Astrocyte (in vitro differentiated cells and primary cell): ENCODE results near the gene QRFP. TPM values are rescaled to one million over a fixed set of nuclear protein-coding genes. Genes with fewer than 3 reads are reported as not detected.
A peak's percentile ranks its signal among the peaks of the same experiment; 100 is the strongest.

Experiments used
- DNase-seq: peaks from one replicate; pipeline ENCODE4 v3.0.0-alpha.2; 2010; ENCODE audit warnings: low read depth
- FAIRE-seq: peaks from 2 replicates; lab custom pipeline; 2011; peaks lifted over from hg19 to GRCh38; lab: Jason Lieb, UNC
- H2AFZ ChIP-seq: 2 replicates; pipeline ENCODE4 v1.6.0; 2012; ENCODE audit warnings: low read depth, low read length, inconsistent platforms
- H3K27ac ChIP-seq: 2 replicates; pipeline ENCODE4 v1.5.1; 2011; ENCODE audit warnings: low read depth, low read length, inconsistent platforms
- H3K27me3 ChIP-seq: 2 replicates; pipeline ENCODE4 v1.6.0; 2011; ENCODE audit warnings: low read length, inconsistent platforms; ENCODE audit not compliant: insufficient read depth
- H3K36me3 ChIP-seq: 2 replicates; pipeline ENCODE4 v1.5.1; 2011; ENCODE audit warnings: low read length, inconsistent platforms; ENCODE audit not compliant: insufficient read depth
- H3K4me1 ChIP-seq: 2 replicates; pipeline ENCODE4 v1.5.1; 2011; ENCODE audit warnings: low read length, inconsistent platforms; ENCODE audit not compliant: insufficient read depth
- H3K4me2 ChIP-seq: 2 replicates; pipeline ENCODE4 v1.6.0; 2012; ENCODE audit warnings: low read length, inconsistent platforms
- H3K4me3 ChIP-seq: 2 replicates; pipeline ENCODE4 v1.5.1; 2011; ENCODE audit warnings: low read depth, mild to moderate bottlenecking, low read length, inconsistent platforms; ENCODE audit not compliant: insufficient read depth
- H3K79me2 ChIP-seq: 2 replicates; pipeline ENCODE4 v1.6.0; 2012; ENCODE audit warnings: mild to moderate bottlenecking, low read length, inconsistent platforms; ENCODE audit not compliant: insufficient read depth
- H3K9ac ChIP-seq: 2 replicates; pipeline ENCODE4 v1.6.0; 2012; ENCODE audit warnings: mild to moderate bottlenecking, low read length, inconsistent platforms
- H3K9me3 ChIP-seq: 2 replicates; pipeline ENCODE4 v1.5.1; 2012; ENCODE audit warnings: low read depth, mild to moderate bottlenecking, low read length, inconsistent platforms; ENCODE audit not compliant: insufficient read depth
- H4K20me1 ChIP-seq: 2 replicates; pipeline ENCODE4 v1.6.0; 2012; ENCODE audit warnings: low read length, inconsistent platforms; ENCODE audit not compliant: insufficient read depth
- H3K27ac Mint-ChIP-seq: one replicate; pipeline ENCODE4 v1.8.0; 2021; ENCODE audit warnings: mild to moderate bottlenecking, mixed read lengths; ENCODE audit not compliant: unreplicated experiment
- H3K27me3 Mint-ChIP-seq: one replicate; pipeline ENCODE4 v1.8.0; 2021; ENCODE audit warnings: low read depth, mixed read lengths; ENCODE audit not compliant: unreplicated experiment
- H3K36me3 Mint-ChIP-seq: one replicate; pipeline ENCODE4 v1.8.0; 2021; ENCODE audit warnings: low read depth, mixed read lengths; ENCODE audit not compliant: unreplicated experiment
- H3K4me1 Mint-ChIP-seq: one replicate; pipeline ENCODE4 v1.8.0; 2021; ENCODE audit warnings: low read depth, mixed read lengths; ENCODE audit not compliant: unreplicated experiment
- H3K4me3 Mint-ChIP-seq: one replicate; pipeline ENCODE4 v1.8.0; 2021; ENCODE audit warnings: mild to moderate bottlenecking, moderate library complexity, mixed read lengths; ENCODE audit not compliant: unreplicated experiment
- H3K9me3 Mint-ChIP-seq: one replicate; pipeline ENCODE4 v1.8.0; 2021; ENCODE audit warnings: mild to moderate bottlenecking, mixed read lengths; ENCODE audit not compliant: unreplicated experiment
- EZH2 ChIP-seq: IDR thresholded peaks from 2 replicates; pipeline ENCODE4 v1.6.1; 2012; ENCODE audit warnings: mild to moderate bottlenecking, low read length, inconsistent platforms; ENCODE audit not compliant: insufficient read depth
- total RNA-seq: library from RNA; stranded (reverse); gene quantifications from 2 replicates; pipeline ENCODE4 v1.2.1, GENCODE V29; 2021
- TF ChIP-seq, protein P1 (sequence below): IDR thresholded peaks from 2 replicates; pipeline ENCODE4 v1.5.1; 2011; ENCODE audit warnings: low read depth, mild to moderate bottlenecking, inconsistent platforms, low read length, moderate library complexity; ENCODE audit not compliant: insufficient read depth

The QRFP gene
- total RNA-seq, 1 donor from 2014 or later = not detected

DNA sequence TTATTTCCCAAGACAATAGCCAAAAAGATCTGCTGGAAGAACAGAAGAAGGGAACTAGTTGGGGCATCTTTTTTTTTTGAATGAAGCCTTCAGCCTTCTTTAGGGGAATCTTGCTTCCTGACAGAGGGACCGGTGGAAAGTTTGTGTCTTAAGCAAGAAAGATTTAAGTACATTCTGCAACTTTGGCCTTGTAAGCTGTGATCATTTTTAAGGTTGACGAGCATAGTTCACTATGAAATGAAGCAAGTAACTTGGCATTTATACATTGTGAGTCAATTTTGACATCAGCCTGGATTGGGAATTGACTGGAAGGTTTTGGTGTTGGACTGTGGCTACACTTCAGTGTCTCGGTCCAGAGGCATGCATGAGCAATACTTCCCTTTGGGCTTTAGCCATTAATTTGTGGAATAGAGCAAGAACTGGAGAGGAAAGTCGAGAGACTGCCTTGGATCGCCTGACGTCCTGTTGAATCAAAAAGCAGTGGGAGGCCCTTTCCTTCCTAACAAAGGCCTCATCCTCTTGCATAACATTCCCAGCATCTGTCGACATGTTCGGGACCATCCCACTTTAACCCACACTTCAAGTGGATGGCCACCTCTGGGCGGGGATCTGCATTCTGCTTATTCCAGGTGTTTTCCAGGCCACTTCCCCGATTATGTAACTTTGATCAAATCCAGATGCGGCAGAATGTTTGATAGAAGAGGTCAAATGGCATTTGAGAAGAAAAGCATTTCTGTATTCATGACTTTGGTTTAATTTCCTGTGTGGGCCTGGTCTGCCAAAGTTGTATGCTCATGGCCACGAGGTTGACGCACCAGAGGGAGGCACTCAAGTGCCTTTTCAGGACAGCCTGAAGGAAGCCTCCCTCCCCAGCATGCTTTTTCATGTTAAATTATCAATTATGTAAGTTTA, 49.0 kb downstream of the QRFP start:
- peak overlapping the region; percentile 51 for H3K4me3 ChIP-seq

GRCh38 chr9:130846487-130847305, 49.9 kb downstream of the QRFP start:
- Histone ChIP-seq H3K27me3 (no peaks in the 10 kb centered on the region), H3K79me2 (peaks cover 77% of the 10 kb centered on the region), H3K4me3 (peak overlapping the region; percentile 51), H3K36me3 (no peaks in the 10 kb centered on the region), H3K9me3 (no peaks in the 10 kb centered on the region), H3K27ac (peak overlapping the region; percentile 99), H3K4me1 (peaks cover 58% of the 10 kb centered on the region), H4K20me1 (peaks cover 33% of the 10 kb centered on the region), H3K4me2 (peak overlapping the region; percentile 85), H3K9ac (peak overlapping the region; percentile 90), H2AFZ (no peak overlapping the region)
- H3K4me3 Mint-ChIP-seq = peak overlapping the region; percentile 69
- FAIRE-seq = no peak
- H3K36me3 Mint-ChIP-seq = peaks cover 3% of the 10 kb centered on the region
- no peaks in the 10 kb centered on the region for H3K9me3 Mint-ChIP-seq
- DNase-seq = peak; percentile 77
- H3K27me3 Mint-ChIP-seq = no peaks in the 10 kb centered on the region
- TF ChIP-seq, protein P1, sequence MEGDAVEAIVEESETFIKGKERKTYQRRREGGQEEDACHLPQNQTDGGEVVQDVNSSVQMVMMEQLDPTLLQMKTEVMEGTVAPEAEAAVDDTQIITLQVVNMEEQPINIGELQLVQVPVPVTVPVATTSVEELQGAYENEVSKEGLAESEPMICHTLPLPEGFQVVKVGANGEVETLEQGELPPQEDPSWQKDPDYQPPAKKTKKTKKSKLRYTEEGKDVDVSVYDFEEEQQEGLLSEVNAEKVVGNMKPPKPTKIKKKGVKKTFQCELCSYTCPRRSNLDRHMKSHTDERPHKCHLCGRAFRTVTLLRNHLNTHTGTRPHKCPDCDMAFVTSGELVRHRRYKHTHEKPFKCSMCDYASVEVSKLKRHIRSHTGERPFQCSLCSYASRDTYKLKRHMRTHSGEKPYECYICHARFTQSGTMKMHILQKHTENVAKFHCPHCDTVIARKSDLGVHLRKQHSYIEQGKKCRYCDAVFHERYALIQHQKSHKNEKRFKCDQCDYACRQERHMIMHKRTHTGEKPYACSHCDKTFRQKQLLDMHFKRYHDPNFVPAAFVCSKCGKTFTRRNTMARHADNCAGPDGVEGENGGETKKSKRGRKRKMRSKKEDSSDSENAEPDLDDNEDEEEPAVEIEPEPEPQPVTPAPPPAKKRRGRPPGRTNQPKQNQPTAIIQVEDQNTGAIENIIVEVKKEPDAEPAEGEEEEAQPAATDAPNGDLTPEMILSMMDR = no peak
- TF ChIP-seq EZH2 = no peak
- H3K4me1 Mint-ChIP-seq = peaks cover 63% of the 10 kb centered on the region
- H3K27ac Mint-ChIP-seq = peak overlapping the region; percentile 98

More for the DNA sequence above, 49.0 kb downstream of the QRFP start:
- Mint-ChIP-seq H3K27ac (peak overlapping the region; percentile 98), H3K4me1 (peaks cover 57% of the 10 kb centered on the region), H3K4me3 (peak overlapping the region; percentile 69), H3K27me3 (no peaks in the 10 kb centered on the region), H3K9me3 (no peaks in the 10 kb centered on the region), H3K36me3 (peaks cover 3% of the 10 kb centered on the region)
- H3K4me2 ChIP-seq = peak overlapping the region; percentile 85
- peak; percentile 100 for DNase-seq
- peaks cover 28% of the 10 kb centered on the region for H4K20me1 ChIP-seq
- H2AFZ ChIP-seq = no peak overlapping the region
- H3K4me1 ChIP-seq = peaks cover 53% of the 10 kb centered on the region
- peak; percentile 92 for FAIRE-seq
- H3K79me2 ChIP-seq = peaks cover 77% of the 10 kb centered on the region
- H3K27me3 ChIP-seq = no peaks in the 10 kb centered on the region
- H3K9ac ChIP-seq = peak overlapping the region; percentile 90
- H3K36me3 ChIP-seq = no peaks in the 10 kb centered on the region
- TF ChIP-seq EZH2 = no peak
- TF ChIP-seq, protein P1 = peak; percentile 18
- H3K27ac ChIP-seq = peak overlapping the region; percentile 99
- H3K9me3 ChIP-seq = no peaks in the 10 kb centered on the region
